HEK293T (cell line): ENCODE results near the gene UBD.

Experiments used
- CTCF ChIA-PET: fragments of 350-600 bp; formaldehyde crosslinking; extraction: SDS; loops from one replicate; lab custom pipeline; 2021; ENCODE audit warnings: antibody characterized with exemption, inconsistent platforms; lab: Yijun Ruan, JAX
- POLR2A ChIA-PET: fragments of 350-600 bp; formaldehyde crosslinking; extraction: SDS; loops from one replicate; lab custom pipeline; 2020; ENCODE audit warnings: antibody characterized with exemption, inconsistent platforms; lab: Yijun Ruan, JAX
- DNase-seq: peaks from one replicate; pipeline ENCODE4 v3.0.0; 2012; ENCODE audit warnings: mixed read lengths; ENCODE audit errors: extremely low spot score
- ARNT ChIP-seq: fragments of 450-650 bp; IDR thresholded peaks from 2 replicates; pipeline ENCODE4 v1.6.1; 2017; ENCODE audit warnings: mild to moderate bottlenecking
- BHLHE40 ChIP-seq: fragments of 450-650 bp; IDR thresholded peaks from 2 replicates; pipeline ENCODE4 v1.6.1; 2016; ENCODE audit warnings: mild to moderate bottlenecking, moderate library complexity, borderline replicate concordance
- CTBP1 ChIP-seq: fragments of 450-650 bp; IDR thresholded peaks from 2 replicates; pipeline ENCODE4 v1.6.1; 2016; ENCODE audit warnings: borderline replicate concordance
- ELF4 ChIP-seq: fragments of 450-650 bp; IDR thresholded peaks from 2 replicates; pipeline ENCODE4 v1.6.1; 2017; ENCODE audit warnings: antibody characterized with exemption
- FOXA1 ChIP-seq: fragments of 450-650 bp; IDR thresholded peaks from 2 replicates; pipeline ENCODE4 v1.6.1; 2016; ENCODE audit warnings: mild to moderate bottlenecking
- FOXK2 ChIP-seq: fragments of 450-650 bp; IDR thresholded peaks from 2 replicates; pipeline ENCODE4 v1.6.1; 2016; ENCODE audit warnings: mild to moderate bottlenecking
- FOXM1 ChIP-seq: fragments of 450-650 bp; IDR thresholded peaks from 2 replicates; pipeline ENCODE4 v1.6.1; 2017; ENCODE audit warnings: mild to moderate bottlenecking, borderline replicate concordance
- HDGF ChIP-seq: fragments of 450-650 bp; IDR thresholded peaks from 2 replicates; pipeline ENCODE4 v1.6.1; 2017; ENCODE audit warnings: antibody characterized with exemption, borderline replicate concordance
- L3MBTL2 ChIP-seq: fragments of 450-650 bp; conservative IDR thresholded peaks from 2 replicates; pipeline ENCODE4 v1.6.1; 2016; ENCODE audit warnings: mild to moderate bottlenecking
- LEF1 ChIP-seq: fragments of 450-650 bp; IDR thresholded peaks from 2 replicates; pipeline ENCODE4 v1.6.1; 2017; ENCODE audit warnings: mild to moderate bottlenecking, borderline replicate concordance
- NFRKB ChIP-seq: fragments of 450-650 bp; IDR thresholded peaks from 2 replicates; pipeline ENCODE4 v1.6.1; 2016; ENCODE audit warnings: mild to moderate bottlenecking, moderate library complexity
- PKNOX1 ChIP-seq: fragments of 450-650 bp; IDR thresholded peaks from 2 replicates; pipeline ENCODE4 v1.6.1; 2016
- SP1 ChIP-seq: fragments of 450-650 bp; IDR thresholded peaks from 2 replicates; pipeline ENCODE4 v1.6.1; 2017
- SUZ12 ChIP-seq: fragments of 450-650 bp; IDR thresholded peaks from 2 replicates; pipeline ENCODE4 v1.6.1; 2016; ENCODE audit warnings: mild to moderate bottlenecking
- TARDBP ChIP-seq: fragments of 450-650 bp; IDR thresholded peaks from 2 replicates; pipeline ENCODE4 v1.6.1; 2016
- ZNF384 ChIP-seq: fragments of 450-650 bp; IDR thresholded peaks from 2 replicates; pipeline ENCODE4 v1.6.1; 2016

UBD gene

GRCh38 chr6:29510746-29511300 is 48.7 kb downstream of the UBD start:
- CTCF ChIA-PET = interaction anchor here (0.7 kb wide), 1 partner anchor 502 kb away, joined by 3 read pairs; no protein-coding TSS in a partner anchor
- TF ChIP-seq L3MBTL2 (no peak), BHLHE40 (no peak), PKNOX1 (no peak), FOXA1 (no peak), SP1 (no peak), NFRKB (no peak), FOXK2 (no peak), CTBP1 (no peak), ELF4 (no peak), SUZ12 (no peak), ZNF384 (no peak)
- no peak for DNase-seq

GRCh38 chr6:29510202-29510601 is 49.3 kb downstream of the UBD start:
- peak; percentile 61 for DNase-seq
- POLR2A ChIA-PET = no interaction called here
- CTCF ChIA-PET = interaction anchor here (0.7 kb wide), 1 partner anchor 503 kb away, joined by 3 read pairs; no protein-coding TSS in a partner anchor
- TF ChIP-seq TARDBP = no peak
- 0 out of 2 replicates have a peak, but pooled peaks have one; percentile 11 for TF ChIP-seq L3MBTL2
- TF ChIP-seq BHLHE40 = 0 out of 2 replicates have a peak, but pooled peaks have one; percentile 19

More at GRCh38 chr6:29510746-29511300, 48.7 kb downstream of the UBD start:
- POLR2A ChIA-PET = no interaction called here

GRCh38 chr6:29509711-29510110 is 49.8 kb downstream of the UBD start:
- no peak for DNase-seq
- TF ChIP-seq SUZ12 (no peak), ZNF384 (no peak), BHLHE40 (no peak), FOXK2 (no peak), FOXM1 (no peak), NFRKB (no peak), PKNOX1 (no peak), LEF1 (no peak), SP1 (no peak), TARDBP (no peak), ELF4 (no peak), CTBP1 (no peak), L3MBTL2 (no peak), FOXA1 (no peak), ARNT (no peak), HDGF (no peak)
- ChIA-PET CTCF (no interaction called here), POLR2A (no interaction called here)

GRCh38 chr6:29509239-29509638 is 50.3 kb downstream of the UBD start:
- CTCF ChIA-PET = no interaction called here

GRCh38 chr6:29507319-29507718 is 52.2 kb downstream of the UBD start:
- TF ChIP-seq BHLHE40 (no peak), CTBP1 (no peak), PKNOX1 (no peak), SP1 (no peak)
- CTCF ChIA-PET = no interaction called here
- DNase-seq = no peak
- POLR2A ChIA-PET = no interaction called here

More at GRCh38 chr6:29509239-29509638, 50.3 kb downstream of the UBD start:
- no peak for DNase-seq
- TF ChIP-seq CTBP1 (no peak), LEF1 (no peak), ARNT (no peak), SP1 (no peak), TARDBP (no peak), L3MBTL2 (no peak), ZNF384 (no peak), NFRKB (no peak), BHLHE40 (no peak), SUZ12 (no peak), ELF4 (no peak), FOXK2 (no peak), FOXM1 (no peak), PKNOX1 (no peak), HDGF (no peak), FOXA1 (no peak)
- POLR2A ChIA-PET = no interaction called here
